Ramos (cell line): ENCODE data around the gene CHPF.

ENCODE experiments used
- in situ Hi-C: fragments of 300-500 bp; cut with MboI; formaldehyde crosslinking; loops from one replicate; pipeline ENCODE4 v1.14.3; 2022; ENCODE audit warnings: low sequenced_read_pairs; ENCODE audit not compliant: unreplicated experiment

Gene CHPF

GRCh38 chr2:219537657-219538488 is 5.7 kb downstream of the CHPF start:
- in situ Hi-C loops: loop anchor here (10.0 kb wide), 1 partner anchor 133 kb away; no protein-coding TSS in a partner anchor

- in situ Hi-C loops: loop anchor here (10.0 kb wide), 1 partner anchor 132 kb away; no protein-coding TSS in a partner anchor
These were observed 6.6 kb downstream of the CHPF start for GRCh38 chr2:219536967-219537366.

- in situ Hi-C loops: loop anchor here (10.0 kb wide), 1 partner anchor 132 kb away; no protein-coding TSS in a partner anchor
These were observed 7.2 kb downstream of the CHPF start for GRCh38 chr2:219536425-219536824.

- in situ Hi-C loops: loop anchor here (5.0 to 10.0 kb wide), 2 partner anchors 108 to 129 kb away; no protein-coding TSS in a partner anchor
These were observed 9.5 kb downstream of the CHPF start for GRCh38 chr2:219533930-219534661.

GRCh38 chr2:219532378-219532649 is 11.3 kb downstream of the CHPF start:
- in situ Hi-C loops: loop anchor here (5.0 to 10.0 kb wide), 2 partner anchors 110 to 128 kb away; no protein-coding TSS in a partner anchor

- in situ Hi-C loops: loop anchor here (5.0 to 10.0 kb wide), 2 partner anchors 110 to 127 kb away; no protein-coding TSS in a partner anchor
These were observed 11.8 kb downstream of the CHPF start for GRCh38 chr2:219531639-219532377.

GRCh38 chr2:219530048-219530963 is 13.3 kb downstream of the CHPF start:
- in situ Hi-C loops: loop anchor here (5.0 to 10.0 kb wide), 2 partner anchors 112 to 126 kb away; no protein-coding TSS in a partner anchor

GRCh38 chr2:219527472-219527871 is 16.1 kb downstream of the CHPF start:
- in situ Hi-C loops: no loop called here

GRCh38 chr2:219527076-219527394 is 16.6 kb downstream of the CHPF start:
- in situ Hi-C loops: no loop called here

- in situ Hi-C loops: no loop called here
These were observed 17.1 kb downstream of the CHPF start for GRCh38 chr2:219526320-219527075.

- in situ Hi-C loops: no loop called here
These were observed 17.9 kb downstream of the CHPF start for GRCh38 chr2:219525533-219526232.

GRCh38 chr2:219524817-219525216 is 18.8 kb downstream of the CHPF start:
- in situ Hi-C loops: no loop called here

GRCh38 chr2:219523031-219523671 is 20.5 kb downstream of the CHPF start:
- in situ Hi-C loops: no loop called here

- in situ Hi-C loops: no loop called here
These were observed 21.2 kb downstream of the CHPF start for GRCh38 chr2:219522111-219523030.

- in situ Hi-C loops: no loop called here
These were observed 22.3 kb downstream of the CHPF start for GRCh38 chr2:219521066-219521880.

- in situ Hi-C loops: no loop called here
These were observed 23.5 kb downstream of the CHPF start for GRCh38 chr2:219520079-219520478.
